ENCODE measurements around the gene ATP2A3.

DNA sequence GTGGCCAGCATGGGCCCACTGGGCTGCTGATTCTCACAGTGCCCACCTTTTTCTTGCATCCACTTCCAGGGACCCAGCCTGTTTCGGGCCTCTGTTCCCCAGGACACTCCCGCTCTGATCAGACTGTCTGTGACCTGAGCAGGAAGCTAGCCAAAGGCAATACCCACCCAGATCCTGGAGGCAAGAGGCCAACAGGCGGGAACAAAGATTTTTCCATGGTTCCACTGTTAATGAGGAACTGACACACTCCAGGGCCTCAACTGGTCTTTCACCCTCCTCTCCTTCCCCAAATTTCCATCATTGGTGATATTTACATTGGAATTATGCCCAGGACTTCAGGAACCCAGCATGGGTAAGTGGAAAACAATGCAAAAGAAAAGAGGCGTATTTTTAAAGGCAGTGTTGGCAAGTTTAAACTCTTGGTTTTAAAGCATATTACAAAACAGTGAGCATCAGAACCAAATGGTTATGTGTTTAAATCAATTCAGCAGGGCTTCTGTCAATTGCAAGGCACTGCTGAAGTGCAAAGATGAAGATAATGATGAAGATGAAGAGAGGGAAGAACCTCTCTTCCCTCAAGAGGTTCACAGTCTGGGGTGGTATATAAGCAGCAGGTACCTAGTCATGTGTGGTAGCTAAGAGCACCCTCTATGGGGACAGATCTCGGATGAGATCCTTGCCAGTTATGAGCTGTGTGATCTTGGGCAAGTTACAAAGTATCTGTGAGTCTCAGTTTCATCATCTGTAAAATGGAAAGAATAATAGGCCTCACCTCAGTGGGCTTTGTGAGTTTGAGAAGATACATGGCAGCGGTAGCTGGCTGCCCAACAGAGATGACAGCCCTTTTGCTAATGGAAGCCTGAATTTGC is 14.4 kb upstream of the ATP2A3 start:
- TF ChIP-seq LEF1 (IDR thresholded peaks at IDR 0.05; ENCODE audit: borderline replicate concordance) (no peak), FOXM1 (IDR thresholded peaks at IDR 0.05; ENCODE audit: borderline replicate concordance) (no peak), ELF4 (IDR thresholded peaks at IDR 0.05) (no peak), FOXA1 (IDR thresholded peaks at IDR 0.05) (no peak), SUZ12 (IDR thresholded peaks at IDR 0.05) (no peak), TARDBP (IDR thresholded peaks at IDR 0.05) (no peak), ZNF384 (IDR thresholded peaks at IDR 0.05) (no peak), NFRKB (IDR thresholded peaks at IDR 0.05) (no peak), L3MBTL2 (conservative IDR thresholded peaks at IDR 0.05) (no peak), BHLHE40 (IDR thresholded peaks at IDR 0.05; ENCODE audit: borderline replicate concordance) (no peak), FOXK2 (IDR thresholded peaks at IDR 0.05) (no peak), PKNOX1 (IDR thresholded peaks at IDR 0.05) (no peak)

Measured in HEK293T (cell line).